ENCODE results near the gene BPIFA3.

BPIFA3 gene

DNA sequence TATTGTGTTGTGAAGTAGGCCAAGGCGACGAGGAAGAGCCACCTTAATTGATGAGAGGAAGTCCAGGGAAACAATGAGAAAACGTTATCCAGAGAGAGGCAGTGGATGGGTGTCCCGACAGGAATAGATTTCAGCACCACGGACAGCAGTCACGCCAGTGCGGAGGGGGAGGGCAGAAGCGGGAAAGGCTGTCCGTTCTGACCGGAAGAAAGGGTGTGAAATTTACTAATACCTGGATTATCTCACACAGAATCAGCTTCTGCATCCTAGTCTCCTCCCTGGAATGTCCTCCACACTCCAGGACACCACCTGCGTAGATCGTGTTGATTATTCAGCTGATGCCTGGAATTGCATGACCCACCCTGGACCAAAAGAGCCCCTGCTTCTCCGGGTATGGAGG is 7.4 kb upstream of the BPIFA3 start:
- no peaks in the 10 kb centered on the region for H3K27me3 ChIP-seq

DNA sequence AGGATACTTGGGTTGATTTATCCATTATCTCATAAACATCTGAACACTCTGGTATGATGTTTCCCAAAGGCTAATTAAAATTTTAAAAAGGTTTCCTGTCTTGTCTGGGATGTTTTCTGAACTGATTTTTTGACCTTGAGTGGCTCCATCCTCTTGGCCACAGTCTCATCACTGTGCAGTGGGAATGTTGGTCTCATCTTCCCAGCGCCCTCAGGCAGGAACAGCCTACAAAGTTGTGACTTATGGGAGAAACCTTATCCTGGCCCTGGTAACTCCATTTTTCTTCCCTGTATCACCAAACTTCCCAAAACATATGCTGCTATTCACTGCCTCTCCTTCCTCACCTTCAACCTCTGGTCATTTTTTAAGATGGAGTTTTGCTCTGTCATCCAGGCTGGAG is 6.8 kb upstream of the BPIFA3 start:
- Histone ChIP-seq H3K4me1 (peaks cover 0 to 4% (median 0%) of the 10 kb centered on the region in 10 experiments; a peak in 1 of 20 replicates), H3K9me3 (replicated peaks in 1 of 11) (no peaks in the 10 kb centered on the region), H4K20me1 (no peaks in the 10 kb centered on the region; a peak in 3 of 22 replicates), H3K36me3 (no peaks in the 10 kb centered on the region), H3K4me2 (no peak overlapping the region), H3K4me3 (no peak overlapping the region), H3K9ac (no peak overlapping the region), H3K27me3 (no peaks in the 10 kb centered on the region), H3K27ac (no peak overlapping the region)
- TF ChIP-seq Cebpa-rat (IDR thresholded peaks at IDR 0.05) = no peak

More for the DNA sequence above, 7.4 kb upstream of the BPIFA3 start:
- H3K9ac ChIP-seq = no peak overlapping the region
- H3K4me3 ChIP-seq = no peak overlapping the region
- no peaks in the 10 kb centered on the region for H3K9me3 ChIP-seq (replicated peaks in 1 of 11)
- no peak for TF ChIP-seq Cebpa-rat (IDR thresholded peaks at IDR 0.05)
- peaks cover 0 to 4% (median 0%) of the 10 kb centered on the region in 10 experiments; a peak in 1 of 20 replicates for H3K4me1 ChIP-seq
- H3K27ac ChIP-seq = no peak overlapping the region
- H3K4me2 ChIP-seq = peak overlapping the region in 2 of 11 experiments; percentile 41 to 62; a peak in 3 of 22 replicates
- H4K20me1 ChIP-seq = no peaks in the 10 kb centered on the region; a peak in 3 of 22 replicates
- H3K36me3 ChIP-seq = no peaks in the 10 kb centered on the region

DNA sequence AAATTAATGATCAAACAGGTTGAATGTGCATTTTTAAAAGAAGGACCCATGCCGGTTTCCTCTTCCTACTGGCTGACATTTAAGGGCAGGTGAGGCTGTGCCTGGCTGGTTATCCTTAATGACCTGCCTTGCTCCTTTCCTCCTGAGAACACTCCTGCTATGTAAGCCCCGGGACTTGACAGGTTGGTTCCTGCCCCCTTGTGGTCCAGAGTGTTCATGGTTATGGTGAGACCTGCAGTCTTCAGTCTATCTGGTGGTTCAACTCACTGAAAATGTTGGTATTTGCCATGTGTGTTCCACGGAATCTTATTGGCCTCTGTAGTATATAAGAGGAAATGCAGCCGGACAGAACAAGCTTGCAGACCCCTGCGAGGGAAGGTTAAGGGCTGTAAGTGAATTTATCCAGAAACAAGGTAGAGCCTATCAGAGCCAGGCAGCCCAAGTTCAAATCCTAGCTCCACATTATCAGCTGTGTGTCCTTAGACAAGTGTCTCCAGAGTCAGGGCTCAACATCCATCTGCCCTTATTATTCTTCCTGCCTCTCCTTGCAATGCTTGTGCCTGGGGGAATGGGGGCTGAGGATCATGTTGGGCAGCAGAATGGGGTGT is 5.2 kb upstream of the BPIFA3 start:
- H3K4me1 ChIP-seq = peaks cover 0 to 4% (median 0%) of the 10 kb centered on the region in 10 experiments; a peak in 1 of 20 replicates

DNA sequence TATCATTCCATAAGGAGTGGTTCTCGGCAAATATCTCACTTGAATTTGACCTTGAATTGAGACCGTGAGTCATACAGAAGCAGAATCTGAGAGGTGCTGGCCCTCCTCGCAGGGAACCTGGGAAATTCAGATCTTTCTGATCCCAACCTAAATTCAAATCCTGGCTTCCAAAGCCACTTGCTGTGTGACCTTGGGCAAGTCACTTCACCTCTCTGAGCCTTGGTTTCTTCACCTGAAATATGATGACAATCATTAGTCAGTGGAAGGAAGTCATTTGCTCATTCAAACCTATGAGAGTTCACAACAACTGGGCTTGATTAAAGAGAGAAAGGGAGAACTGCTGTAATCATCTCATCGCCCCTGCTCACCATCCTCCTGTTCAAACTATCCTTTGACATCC is 7.2 kb downstream of the BPIFA3 start:
- no peaks in the 10 kb centered on the region for H3K27me3 ChIP-seq
- no peak overlapping the region for H3K27ac ChIP-seq
- no peak overlapping the region for H3K9ac ChIP-seq
- H3K4me2 ChIP-seq = no peak overlapping the region
- H3K4me3 ChIP-seq = no peak overlapping the region
- TF ChIP-seq Cebpa-rat (IDR thresholded peaks at IDR 0.05) = no peak
- no peaks in the 10 kb centered on the region for H4K20me1 ChIP-seq
- H3K4me1 ChIP-seq = peaks cover 6 to 9% (median 7%) of the 10 kb centered on the region in 10 experiments
- no peaks in the 10 kb centered on the region for H3K9me3 ChIP-seq (replicated peaks in 1 of 11)
- H3K36me3 ChIP-seq = no peaks in the 10 kb centered on the region

More for the DNA sequence above, 5.2 kb upstream of the BPIFA3 start:
- Histone ChIP-seq H4K20me1 (no peaks in the 10 kb centered on the region; a peak in 3 of 22 replicates), H3K27me3 (no peaks in the 10 kb centered on the region), H3K9ac (no peak overlapping the region), H3K27ac (no peak overlapping the region), H3K4me2 (no peak overlapping the region), H3K9me3 (replicated peaks in 1 of 11) (no peaks in the 10 kb centered on the region), H3K4me3 (no peak overlapping the region), H3K36me3 (no peaks in the 10 kb centered on the region)
- no peak for TF ChIP-seq Cebpa-rat (IDR thresholded peaks at IDR 0.05)

DNA sequence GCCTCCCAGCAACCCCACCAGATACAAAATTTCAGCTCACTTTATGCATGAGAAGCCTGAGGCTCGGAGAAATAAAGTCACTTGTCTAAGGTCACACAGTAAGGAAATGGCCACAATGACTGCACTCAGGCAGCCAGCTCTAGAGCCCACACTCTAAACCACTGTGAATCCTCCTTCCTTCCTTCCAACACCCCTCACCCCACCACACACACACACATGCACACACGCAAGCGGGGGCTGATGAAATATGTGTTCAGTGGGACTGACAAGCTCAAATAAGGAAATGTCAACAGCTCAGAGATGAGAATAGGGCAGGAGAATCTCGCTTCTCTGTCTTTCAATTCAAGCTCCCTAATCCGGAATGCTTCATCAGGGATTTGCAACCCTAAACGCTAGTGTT is 12.7 kb downstream of the BPIFA3 start:
- Histone ChIP-seq H3K4me2 (peak overlapping the region; percentile 68 to 87 (median 77)), H3K27me3 (no peaks in the 10 kb centered on the region), H3K4me1 (peaks cover 19 to 58% (median 50%) of the 10 kb centered on the region in 10 experiments), H3K36me3 (no peaks in the 10 kb centered on the region), H4K20me1 (no peaks in the 10 kb centered on the region), H3K4me3 (peak overlapping the region in 2 of 10 experiments; percentile 26 to 34; a peak in 4 of 20 replicates), H3K9ac (peak overlapping the region in 8 of 11 experiments; percentile 48 to 69 (median 57); a peak in 16 of 22 replicates), H3K9me3 (replicated peaks in 1 of 11) (no peaks in the 10 kb centered on the region), H3K27ac (peak overlapping the region in 9 of 11 experiments; percentile 54 to 78 (median 74); a peak in 18 of 22 replicates)
- peak in 2 of 11 experiments; percentile 29 to 37; a peak in 2 of 22 replicates for TF ChIP-seq Cebpa-rat (IDR thresholded peaks at IDR 0.05)

DNA sequence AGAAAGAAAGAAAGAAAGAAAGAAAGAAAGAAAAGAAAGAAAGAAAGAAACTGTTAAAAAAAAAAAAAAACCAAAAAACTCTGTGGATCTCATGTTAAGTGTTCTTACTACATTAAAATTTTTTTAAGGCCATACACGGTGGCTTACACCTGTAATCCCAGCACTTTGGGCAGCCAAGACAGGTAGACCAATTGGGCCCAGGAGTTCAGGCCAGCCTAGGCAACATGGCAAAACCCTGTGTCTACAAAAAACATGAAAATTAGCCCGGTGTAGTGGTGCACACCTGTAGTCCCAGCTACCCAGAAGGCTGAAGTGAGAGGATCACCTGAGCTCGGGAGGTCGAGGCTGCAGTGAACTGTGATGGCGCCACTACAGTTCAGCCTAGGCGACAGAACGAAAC is 14.1 kb downstream of the BPIFA3 start:
- Histone ChIP-seq H3K4me3 (no peak overlapping the region), H3K27ac (no peak overlapping the region; a peak in 1 of 22 replicates), H3K9me3 (replicated peaks in 1 of 11) (no peaks in the 10 kb centered on the region), H3K9ac (no peak overlapping the region), H3K27me3 (no peaks in the 10 kb centered on the region), H3K36me3 (no peaks in the 10 kb centered on the region), H3K4me2 (peak overlapping the region in 8 of 11 experiments; percentile 23 to 87 (median 60); a peak in 13 of 22 replicates), H4K20me1 (no peaks in the 10 kb centered on the region), H3K4me1 (peaks cover 19 to 58% (median 50%) of the 10 kb centered on the region in 10 experiments)
- no peak for TF ChIP-seq Cebpa-rat (IDR thresholded peaks at IDR 0.05)

DNA sequence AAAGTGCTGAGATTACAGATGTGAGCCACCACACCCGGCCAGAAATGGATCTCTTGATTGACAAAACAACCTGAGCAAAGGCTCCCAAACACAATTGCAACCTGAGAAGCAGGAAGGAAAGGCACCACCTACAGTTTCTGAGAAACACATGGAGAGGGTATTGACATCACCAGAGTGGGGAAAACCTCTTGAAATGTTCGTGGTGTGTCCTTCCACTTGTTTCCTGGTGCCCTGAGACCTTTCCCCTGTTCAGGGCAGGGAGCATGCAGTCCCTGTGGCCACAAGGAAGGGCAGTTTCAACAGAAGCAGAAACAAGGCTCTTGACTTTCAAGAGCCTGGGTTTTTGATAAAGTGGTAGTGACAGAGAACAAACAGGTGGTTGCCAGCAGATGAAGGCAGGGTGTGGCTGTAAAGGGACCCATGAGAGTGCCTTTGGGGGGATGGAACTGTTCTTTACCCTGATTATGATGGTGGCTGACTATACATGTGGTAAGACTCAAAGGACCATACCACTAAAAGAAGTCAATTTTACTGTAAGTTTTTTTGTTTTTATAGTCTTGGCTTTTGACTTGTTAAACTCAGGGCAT is 15.4 kb downstream of the BPIFA3 start:
- H3K9me3 ChIP-seq (replicated peaks in 1 of 11) = no peaks in the 10 kb centered on the region
- H3K4me1 ChIP-seq = peaks cover 19 to 58% (median 50%) of the 10 kb centered on the region in 10 experiments
- H4K20me1 ChIP-seq = no peaks in the 10 kb centered on the region
- H3K4me3 ChIP-seq = no peak overlapping the region
- no peaks in the 10 kb centered on the region for H3K36me3 ChIP-seq
- no peak for TF ChIP-seq Cebpa-rat (IDR thresholded peaks at IDR 0.05)
- no peaks in the 10 kb centered on the region for H3K27me3 ChIP-seq
- no peak overlapping the region for H3K9ac ChIP-seq
- H3K27ac ChIP-seq = no peak overlapping the region; a peak in 1 of 22 replicates
- H3K4me2 ChIP-seq = peak overlapping the region in 8 of 11 experiments; percentile 2 to 87 (median 43); a peak in 10 of 22 replicates

DNA sequence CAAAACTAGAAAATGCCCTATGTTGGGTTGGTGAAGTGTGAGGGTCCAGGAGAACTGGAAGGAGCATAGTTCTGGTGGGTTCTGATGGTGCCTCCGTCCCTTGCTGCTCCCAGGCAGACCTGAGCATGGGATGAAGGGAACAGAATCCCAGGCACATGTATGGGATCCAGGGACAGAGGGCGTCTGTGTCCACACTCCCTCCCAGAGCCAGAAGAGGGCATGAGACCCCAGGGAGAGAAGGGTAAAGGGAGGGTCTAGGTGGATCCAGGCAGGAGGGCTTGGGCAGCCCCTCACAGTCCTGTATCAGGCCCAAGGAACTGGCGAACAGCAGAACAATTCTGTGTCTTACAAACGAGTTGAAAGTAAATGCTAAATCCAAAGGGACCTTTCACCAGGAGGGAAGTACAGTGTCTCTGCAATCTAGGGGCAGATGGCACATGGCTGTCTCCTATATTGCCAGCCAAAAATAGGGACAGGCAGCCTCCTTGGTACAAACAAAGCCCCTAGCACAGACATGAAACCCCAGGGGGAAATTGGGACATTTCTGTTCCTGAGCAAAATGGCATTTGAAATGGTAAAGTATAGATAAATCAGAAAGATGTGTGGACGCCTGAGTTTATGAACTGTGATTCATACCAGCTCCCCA is 16.1 kb downstream of the BPIFA3 start:
- no peak overlapping the region; a peak in 1 of 22 replicates for H3K9ac ChIP-seq
- no peak for TF ChIP-seq Cebpa-rat (IDR thresholded peaks at IDR 0.05)
- no peaks in the 10 kb centered on the region for H3K9me3 ChIP-seq (replicated peaks in 1 of 11)
- no peaks in the 10 kb centered on the region for H4K20me1 ChIP-seq
- no peak overlapping the region for H3K4me3 ChIP-seq
- H3K4me1 ChIP-seq = peaks cover 19 to 58% (median 50%) of the 10 kb centered on the region in 10 experiments
- H3K36me3 ChIP-seq = no peaks in the 10 kb centered on the region
- no peaks in the 10 kb centered on the region for H3K27me3 ChIP-seq
- H3K4me2 ChIP-seq = peak overlapping the region in 8 of 11 experiments; percentile 2 to 87 (median 43); a peak in 16 of 22 replicates
- peak overlapping the region in 1 of 11 experiments; percentile 22; a peak in 1 of 22 replicates for H3K27ac ChIP-seq

DNA sequence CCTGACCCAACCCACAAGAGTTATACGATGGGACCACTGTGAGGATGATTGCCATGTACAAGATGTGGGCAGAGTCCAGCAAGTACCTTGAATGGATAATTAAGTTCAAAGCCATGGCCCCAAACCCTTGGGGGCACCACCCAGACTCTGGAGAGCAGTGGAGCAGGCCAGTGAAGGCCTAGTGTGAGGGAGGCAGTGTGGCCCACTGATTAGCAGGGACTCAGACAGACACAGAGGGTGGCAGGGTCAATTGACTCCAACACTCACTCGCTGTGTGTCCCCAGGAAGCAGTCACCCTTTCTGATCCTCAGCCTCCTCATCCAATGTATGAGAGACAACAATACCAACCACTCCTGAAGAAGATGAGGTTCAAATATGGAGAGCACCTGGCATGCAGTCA is 16.9 kb downstream of the BPIFA3 start:
- no peak overlapping the region for H3K27ac ChIP-seq
- H3K4me2 ChIP-seq = peak overlapping the region in 8 of 11 experiments; percentile 2 to 87 (median 43); a peak in 12 of 22 replicates

More for the DNA sequence above, 16.9 kb downstream of the BPIFA3 start:
- H3K9ac ChIP-seq = no peak overlapping the region
- peaks cover 16 to 55% (median 46%) of the 10 kb centered on the region in 10 experiments for H3K4me1 ChIP-seq
- no peak overlapping the region for H3K4me3 ChIP-seq
- no peak for TF ChIP-seq Cebpa-rat (IDR thresholded peaks at IDR 0.05)
- H3K36me3 ChIP-seq = no peaks in the 10 kb centered on the region
- H3K9me3 ChIP-seq (replicated peaks in 1 of 11) = no peaks in the 10 kb centered on the region
- H4K20me1 ChIP-seq = no peaks in the 10 kb centered on the region
- H3K27me3 ChIP-seq = no peaks in the 10 kb centered on the region
